Left kidney (tissue), 2 donors: ENCODE measurements around the gene ASRGL1. TPM values are rescaled to one million over a fixed set of nuclear protein-coding genes. Genes with fewer than 3 reads are reported as not detected.
A peak's percentile ranks its signal among the peaks of the same experiment; 100 is the strongest.

ENCODE experiments used
- DNase-seq: peaks from one replicate; pipeline ENCODE4 v3.0.0-alpha.2; 2013
- polyA plus RNA-seq: library from polyadenylated mRNA; unstranded; fragments of 120-200 nt; gene quantifications from one replicate; pipeline ENCODE4 v1.2.1, GENCODE V29; 2013; ENCODE audit not compliant: insufficient read length

ASRGL1 gene
- polyA plus RNA-seq, 1 donor, result 60.7 TPM

DNA sequence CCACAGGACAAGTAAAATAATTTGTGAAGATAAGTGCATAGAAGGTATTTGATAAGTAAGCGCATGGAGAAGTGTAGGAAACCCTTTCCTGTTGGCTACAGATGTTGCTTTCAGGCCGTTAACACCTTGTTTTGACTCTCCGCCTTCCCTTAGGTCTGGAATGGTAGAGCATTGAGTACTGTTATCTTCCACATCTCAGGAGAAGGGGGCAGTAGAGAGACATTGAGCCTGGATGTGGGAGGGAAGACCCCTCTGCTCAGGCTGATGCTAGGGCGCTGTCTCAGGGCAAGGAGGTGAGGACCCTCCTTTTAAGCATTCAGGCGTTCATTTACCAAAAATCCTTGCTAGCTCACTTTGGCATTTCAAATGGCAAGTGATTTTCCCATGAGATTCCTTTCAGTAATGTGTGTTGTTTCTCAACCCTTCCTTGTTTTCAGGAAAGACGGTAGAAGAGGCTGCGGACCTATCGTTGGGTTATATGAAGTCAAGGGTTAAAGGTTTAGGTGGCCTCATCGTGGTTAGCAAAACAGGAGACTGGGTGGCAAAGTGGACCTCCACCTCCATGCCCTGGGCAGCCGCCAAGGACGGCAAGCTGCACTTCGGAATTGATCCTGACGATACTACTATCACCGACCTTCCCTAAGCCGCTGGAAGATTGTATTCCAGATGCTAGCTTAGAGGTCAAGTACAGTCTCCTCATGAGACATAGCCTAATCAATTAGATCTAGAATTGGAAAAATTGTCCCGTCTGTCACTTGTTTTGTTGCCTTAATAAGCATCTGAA is 54.6 kb downstream of the ASRGL1 start:
- DNase-seq, result no peak

DNA sequence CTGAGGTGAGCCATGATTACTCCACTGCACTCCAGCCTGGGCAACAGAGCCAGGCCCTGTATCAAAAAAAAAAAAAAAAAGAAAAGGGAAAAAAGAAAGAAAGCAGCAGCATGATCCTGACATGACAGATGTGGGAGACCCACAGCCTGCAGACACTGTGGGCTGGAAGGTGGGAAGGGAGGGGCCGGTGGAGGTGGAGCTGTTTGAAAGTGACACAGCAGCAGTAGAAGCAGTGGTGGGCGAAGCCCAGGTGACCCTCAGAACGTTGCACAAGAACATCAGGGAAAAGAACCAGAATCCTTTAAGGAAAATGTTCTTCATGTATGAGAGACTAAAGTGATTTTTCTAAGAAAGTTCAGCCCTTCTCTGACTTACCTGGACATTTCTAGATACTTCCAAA is 55.3 kb downstream of the ASRGL1 start:
- DNase-seq, result no peak

DNA sequence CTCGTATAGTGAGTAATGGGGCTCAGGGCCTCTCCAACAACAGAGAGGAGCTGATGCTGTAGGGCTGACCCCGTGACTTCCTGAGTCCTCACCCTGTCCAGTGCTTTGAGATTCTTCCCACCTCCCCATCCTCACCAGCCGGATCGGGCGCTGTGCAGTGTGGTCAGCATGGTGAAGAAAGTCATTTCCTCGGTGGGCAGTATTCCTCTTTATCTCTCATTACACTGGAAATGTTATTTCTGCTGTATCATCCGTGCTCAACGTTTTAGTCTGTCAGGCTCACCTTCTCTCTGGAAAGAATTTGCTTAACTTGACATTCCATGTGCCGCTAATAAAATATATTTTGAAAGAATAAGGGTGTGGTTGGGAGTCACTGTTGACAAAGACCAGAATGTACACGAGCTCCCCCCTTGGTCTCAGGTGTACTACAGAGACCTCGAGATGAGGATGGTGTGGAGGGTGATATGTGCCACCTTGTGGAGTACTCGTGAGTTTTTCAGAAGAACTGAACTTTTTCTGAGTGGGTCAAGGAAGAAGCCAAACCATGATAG is 55.9 kb downstream of the ASRGL1 start:
- no peak for DNase-seq

DNA sequence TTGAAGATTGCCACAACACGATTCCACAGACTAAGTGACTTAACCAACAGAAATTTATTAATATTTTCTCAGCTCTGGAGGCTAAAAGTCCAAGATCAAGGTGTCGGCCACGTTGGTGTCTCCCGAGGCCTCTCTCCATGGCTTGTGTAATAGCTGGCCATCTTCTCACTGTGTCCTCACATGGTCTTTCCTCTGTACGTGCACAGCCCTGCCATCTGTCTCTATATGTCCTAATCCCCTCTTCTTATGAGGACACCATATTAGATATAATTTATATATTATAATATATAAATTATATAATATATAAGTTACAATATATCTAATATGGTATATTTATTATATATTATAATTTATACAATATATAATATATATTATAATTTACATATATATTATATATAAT is 56.5 kb downstream of the ASRGL1 start:
- no peak for DNase-seq

DNA sequence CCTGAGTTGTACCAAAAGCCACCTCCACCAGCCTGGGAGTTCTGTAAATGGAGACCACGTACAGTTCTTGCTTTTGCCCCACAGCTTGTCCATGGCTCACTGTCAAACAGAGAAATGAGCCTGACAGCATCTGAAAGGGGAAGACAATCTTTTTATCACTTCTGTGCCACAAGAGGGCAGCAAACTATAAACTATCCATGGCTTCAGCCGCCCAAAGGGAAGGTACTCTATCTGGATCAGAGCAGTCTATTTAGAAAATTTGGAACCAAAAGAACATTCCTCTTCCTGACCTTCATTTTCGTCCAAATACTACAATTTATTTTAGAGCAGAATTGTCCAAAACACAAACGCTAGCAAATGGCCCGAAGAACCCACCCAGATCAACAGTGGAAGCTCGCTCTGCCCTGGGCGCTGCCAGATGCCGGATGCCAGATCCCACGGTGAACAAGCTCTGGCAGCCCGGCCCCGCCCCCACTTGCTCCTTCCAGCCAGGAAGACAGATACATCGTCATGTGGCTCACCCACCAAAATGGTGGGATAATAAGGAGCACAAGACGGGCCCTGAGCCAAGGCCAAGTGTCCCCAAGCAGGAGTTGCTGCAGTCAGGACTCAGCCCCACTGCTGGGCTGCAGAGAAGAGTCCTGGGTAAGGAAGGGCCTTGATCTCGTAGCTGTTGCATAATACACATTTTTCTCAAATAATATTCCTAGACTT is 57.7 kb downstream of the ASRGL1 start:
- DNase-seq, result peak; percentile 83

DNA sequence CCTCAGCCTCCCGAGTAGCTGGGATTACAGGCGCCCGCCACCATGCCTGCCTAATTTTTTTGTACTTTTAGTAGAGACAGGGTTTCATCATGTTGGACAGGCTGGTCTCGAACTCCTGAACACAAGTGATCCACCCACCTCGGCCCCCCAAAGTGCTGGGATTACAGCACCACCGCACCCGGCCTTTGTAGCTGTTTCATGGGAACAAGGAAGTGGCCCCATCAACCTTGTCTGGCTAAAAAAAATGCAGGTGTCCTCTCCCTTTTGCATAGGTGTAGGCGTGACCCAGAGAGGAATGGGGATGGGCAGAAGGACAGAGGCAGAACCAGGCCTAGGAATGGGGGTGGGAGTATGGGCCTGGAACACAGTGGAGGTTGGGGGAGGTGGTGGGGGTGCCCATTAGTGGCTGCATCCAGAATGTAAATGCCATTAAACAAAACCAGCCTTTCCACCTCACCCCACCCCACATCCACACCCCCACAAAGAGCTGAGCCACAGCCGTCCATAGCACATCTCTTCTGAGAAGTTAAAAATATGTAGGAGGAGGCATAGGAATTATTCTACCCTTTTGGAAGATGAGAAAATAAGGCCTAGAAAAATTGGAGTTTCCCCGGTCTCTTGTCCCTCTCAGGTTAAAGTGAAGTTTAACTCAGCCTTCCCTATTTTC is 58.8 kb downstream of the ASRGL1 start:
- DNase-seq, result no peak

DNA sequence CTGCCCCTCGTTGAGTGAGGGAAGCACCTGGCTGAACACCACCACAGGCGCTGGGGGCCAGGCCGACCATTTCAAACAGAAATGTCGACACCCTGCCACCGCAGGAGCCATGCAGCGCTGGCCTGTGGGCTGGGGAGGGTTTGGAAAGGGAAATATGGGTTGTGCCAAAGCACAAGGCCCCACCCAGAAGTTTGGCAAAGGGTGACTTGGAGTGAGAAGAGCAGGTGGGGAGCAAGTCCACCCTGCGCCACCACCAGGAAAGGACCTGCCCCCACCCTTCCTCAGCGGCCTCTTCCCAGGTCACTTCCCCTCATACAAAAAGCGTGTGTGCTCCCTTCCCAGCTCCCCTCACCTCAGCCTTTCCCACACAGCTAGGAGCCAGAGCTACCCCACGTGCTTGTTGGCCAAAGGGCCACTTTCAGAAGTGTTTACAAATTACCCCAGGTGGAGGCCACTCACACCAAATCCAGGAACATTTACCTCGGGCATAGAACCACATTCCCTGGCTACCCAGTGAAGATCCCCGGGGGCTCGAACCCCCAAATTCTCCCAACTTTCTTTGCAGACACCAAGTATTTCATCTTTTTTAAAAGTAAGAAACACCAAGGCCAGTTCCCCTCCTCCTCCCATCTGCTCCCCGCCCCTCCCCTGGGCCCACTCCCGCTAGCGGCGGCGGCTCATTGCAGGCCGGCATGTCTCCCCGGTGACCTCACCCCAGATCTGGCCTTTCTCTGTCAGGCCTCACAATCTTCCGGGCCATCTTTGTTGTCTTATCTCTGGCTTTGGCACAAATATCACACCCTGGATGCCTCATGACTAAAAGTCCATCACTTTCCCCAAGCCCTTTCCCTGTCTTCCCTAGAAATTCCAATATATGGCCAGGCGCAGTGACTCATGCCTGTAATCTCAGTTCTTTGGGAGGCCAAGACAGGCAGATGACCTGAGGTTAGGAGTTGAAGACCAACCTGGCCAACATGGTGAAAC is 61.1 kb downstream of the ASRGL1 start:
- DNase-seq, result no peak

DNA sequence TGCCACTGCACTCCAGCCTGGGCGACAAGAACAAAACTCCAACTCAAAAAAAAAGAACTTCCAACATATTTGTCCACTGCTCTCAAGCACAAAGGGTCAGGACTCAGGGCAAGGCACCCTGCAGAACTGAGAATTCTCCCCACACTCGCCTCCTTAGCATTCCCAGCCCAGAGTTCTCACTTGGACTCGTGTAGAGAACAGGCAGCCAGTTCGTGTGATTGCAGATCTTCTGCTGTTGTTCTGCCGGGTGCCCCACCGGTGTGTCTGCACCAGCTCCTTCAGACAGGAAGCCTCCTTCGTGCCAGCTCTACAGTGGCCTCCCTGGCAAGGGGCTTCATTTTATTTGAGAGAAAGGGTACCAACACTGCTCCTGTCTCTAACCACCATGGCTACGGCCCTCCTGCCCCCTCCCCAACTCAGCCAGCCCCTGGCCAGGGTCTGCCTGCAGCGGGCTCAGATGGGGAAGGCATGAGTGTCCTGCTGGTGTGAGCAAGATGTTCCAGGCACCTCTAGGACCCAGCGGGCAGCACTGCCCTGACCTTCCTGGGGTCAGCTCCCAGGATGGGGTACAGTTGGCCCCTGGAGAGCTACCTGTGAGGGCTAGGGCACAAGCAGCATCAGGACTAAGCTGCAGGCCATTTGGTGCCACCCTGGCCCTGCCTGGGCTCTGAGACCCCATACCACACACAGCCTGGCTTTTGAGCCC is 62.1 kb downstream of the ASRGL1 start:
- DNase-seq, result no peak

DNA sequence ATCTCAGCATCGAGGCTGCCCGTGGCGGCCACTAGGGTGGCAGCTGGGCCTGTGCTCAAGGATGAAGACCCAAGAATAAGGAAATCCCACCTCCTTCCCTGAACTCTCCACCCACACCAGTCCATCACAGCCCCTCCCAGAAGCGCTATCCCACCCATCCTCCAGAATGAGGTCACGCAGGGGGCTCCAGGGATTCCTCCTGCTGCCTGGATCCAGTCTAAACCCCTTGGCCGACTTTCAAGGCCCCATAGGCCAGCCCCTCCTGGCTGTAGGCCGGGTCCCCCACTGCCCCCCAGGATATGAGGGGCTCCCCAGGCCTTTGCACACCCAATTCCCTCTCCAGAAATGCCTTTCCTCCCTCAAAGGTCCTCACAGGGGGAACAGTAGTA is 62.6 kb downstream of the ASRGL1 start:
- no peak for DNase-seq

DNA sequence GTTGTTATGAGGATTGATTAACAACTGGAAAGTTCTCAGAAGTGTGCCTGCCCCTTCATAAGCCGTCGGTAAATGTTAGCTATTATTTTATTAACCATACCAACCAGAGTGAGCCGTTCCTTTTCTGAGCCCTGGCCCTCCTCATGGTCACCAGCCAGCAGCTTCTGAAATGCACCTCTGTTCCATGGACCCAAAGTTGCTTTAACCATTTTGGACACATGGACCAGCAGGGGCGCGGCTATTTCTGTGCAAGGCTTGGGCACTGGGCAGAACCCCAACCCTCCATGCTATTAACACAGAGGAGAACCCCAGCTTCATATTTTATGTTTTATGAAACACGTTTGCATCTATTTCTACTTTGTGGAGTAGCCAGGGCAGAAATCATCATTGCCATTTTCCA is 63.0 kb downstream of the ASRGL1 start:
- no peak for DNase-seq

DNA sequence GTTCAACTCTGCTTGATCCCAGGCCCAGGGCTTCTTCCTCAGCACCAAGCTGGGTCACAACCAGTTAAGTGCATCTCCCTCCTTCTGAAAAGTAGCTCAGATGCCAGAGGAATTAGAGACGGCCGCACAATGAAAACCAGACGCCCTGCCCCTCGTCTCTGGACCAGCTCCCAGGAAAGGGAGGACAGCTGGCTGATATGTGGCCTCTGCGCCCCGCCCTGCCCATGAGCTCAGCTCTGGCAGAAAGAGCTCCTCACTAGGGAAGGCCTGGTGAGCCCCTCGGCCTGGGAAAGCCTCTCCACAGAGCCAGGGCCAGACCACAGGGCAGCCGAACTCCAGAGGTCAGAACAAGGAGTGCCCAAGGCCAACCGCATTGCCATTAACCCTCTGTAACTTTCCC is 63.5 kb downstream of the ASRGL1 start:
- peak; percentile 60 for DNase-seq

DNA sequence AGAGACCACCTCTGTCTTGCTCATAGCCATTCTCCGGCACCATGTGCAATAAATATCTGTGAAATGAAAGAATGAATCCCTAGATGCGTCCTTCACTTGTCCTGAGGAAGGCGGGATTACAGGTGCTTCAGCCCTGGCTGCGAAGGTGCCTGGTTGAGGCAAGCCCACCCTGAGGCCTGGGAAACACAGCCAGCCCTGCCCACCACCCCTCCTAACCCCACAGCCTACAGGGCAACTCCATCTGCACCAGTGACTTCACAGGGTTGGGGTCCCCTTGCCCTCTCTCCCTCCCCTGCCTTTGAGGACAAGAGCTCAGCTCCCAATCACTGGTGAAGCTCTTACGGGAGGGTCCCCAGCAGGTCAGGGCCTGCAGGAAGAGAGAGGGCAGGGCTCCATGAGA is 64.1 kb downstream of the ASRGL1 start:
- no peak for DNase-seq

DNA sequence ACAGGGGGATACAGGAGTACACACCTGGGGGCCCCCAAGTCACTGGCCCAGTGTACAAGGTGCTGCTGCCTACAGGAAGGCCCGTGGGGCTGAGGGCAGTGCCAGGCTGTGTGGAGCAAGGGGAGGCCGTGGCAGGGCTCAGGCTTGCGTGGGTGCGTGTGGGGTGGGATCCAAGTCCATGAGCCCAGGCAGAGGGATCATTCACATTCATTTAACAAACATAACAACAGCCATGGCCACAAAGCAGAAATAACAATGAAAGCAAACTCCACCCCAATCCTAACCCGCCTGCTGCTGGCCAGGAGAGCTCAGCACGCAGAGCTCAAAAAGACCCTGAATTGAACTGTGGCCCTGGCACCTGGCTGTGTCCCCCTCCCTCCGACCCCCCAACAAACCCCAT is 64.6 kb downstream of the ASRGL1 start:
- no peak for DNase-seq

DNA sequence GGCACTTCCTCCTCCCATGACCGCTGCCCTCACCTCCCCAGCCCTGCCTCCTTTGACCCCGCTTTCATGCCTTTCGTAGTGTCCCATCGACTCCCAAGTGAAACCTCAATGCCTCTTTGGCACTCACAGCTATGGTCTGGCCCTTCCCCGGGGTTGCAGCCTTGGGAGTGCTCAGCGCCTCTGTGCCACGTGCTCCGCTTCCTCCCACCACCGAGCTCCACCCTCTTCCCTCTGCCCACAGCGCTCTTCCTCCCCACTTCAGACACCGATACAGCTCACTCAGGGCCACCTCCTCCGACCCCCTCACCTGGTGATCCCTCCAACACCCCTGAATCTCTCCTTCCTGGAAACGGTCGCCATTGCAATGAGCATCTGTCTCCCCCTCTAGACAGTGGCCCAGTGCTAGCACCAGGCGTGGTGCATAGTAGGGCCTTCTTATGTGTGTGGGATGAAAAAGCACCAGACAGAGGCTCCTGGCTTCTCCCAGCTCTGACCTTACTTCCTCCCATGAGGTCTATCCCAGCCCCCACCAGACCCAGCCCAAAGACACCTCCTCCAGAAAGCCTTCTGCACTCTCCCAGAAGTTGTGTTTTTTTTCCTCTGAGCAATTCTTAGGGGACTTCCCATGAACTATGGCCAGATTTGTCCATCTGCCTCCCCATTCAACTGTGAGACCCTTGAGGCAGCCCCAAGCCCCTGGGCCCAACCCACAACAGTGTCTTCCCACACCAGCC is 65.1 kb downstream of the ASRGL1 start:
- DNase-seq, result no peak

DNA sequence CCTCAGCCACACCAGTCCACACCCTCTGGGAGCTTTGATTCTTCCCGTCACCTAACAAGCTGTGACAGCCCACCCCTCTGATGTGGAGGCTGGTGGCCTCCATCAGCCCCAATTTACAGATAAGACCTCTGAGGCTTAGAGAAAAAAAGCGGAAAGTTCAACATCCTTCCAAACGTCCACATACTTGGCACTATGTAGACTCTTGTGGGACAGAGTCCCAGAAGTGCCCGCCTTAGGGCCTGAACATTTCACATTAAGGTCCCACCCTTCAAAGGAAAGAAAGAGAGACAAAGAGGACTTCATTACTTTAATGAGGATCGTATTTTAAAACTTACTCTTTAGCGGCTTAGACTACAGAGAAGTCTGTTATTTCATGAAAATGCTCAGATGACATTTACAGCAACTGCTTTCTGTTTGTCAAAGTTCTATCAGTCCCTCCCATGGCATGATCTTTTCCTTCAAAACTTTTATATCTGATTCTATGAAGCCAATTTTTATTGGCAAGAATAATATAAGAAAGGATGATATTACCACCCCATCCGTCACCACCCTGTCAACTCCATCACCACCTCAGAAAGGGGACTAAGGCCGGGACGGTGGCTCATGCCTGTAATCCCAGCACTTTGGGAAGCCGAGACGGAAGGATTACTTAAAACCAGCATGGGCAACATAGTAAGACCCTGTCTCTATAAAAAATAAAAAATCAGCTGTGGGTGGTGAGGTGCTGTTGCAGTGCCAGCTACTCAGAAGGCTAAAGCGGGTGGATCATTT is 65.9 kb downstream of the ASRGL1 start:
- no peak for DNase-seq

DNA sequence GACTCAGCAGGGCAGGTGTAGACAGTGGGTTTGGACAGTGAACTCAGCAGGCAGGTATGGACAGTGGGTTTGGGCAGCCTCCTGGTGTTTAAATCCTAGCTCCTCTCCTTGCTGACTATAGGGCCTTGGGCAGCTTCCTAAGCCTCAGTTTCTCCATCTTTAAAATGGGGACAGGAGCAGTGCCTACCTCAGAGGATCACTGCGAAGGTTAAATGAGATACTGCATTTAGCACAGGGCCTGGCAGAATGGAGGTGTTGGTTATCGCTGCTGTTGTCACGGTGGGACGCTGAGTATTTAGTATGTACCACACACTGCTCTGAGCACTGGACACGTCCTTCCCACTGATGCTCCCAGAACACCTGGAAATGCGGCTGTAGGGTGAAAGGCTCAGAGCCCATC is 67.2 kb downstream of the ASRGL1 start:
- DNase-seq, result no peak

DNA sequence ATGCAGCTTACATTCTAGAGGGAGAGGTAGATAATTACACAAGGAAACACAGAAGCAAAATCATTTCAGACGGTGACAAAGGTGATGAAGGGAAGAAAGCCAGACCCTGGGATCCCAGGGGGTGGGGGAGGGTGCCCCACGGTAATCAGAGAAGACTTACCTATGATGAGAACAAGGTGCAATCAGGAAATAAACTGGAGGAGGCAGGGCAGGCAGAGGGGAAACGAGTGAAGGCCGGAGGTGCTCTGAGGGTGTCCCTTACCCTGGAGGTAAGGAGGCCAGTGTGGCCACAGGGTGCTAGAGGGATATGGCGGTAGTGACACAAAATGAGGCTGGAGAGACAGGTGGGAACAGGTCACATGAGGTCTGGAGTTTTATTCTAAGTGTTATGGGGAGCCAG is 67.7 kb downstream of the ASRGL1 start:
- no peak for DNase-seq

DNA sequence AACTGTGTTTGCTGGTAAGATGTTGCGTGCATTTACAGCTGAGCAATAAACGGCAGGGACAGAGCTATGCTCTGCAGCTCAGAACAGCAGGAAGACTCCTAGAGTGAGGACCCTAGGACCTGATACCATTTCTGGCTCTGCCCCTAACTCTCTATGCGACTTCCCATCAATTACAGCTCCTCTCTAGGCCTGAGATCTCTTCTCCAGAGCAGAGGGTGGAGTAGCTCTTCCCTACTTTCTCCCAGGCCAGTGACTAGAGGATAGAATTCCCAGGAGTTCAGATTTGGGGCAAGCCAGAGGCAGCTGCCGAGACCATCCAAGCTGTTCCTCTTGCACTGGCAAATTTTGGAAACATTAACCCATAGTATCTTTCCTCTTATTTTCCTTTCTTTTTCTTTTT is 68.8 kb downstream of the ASRGL1 start:
- no peak for DNase-seq

DNA sequence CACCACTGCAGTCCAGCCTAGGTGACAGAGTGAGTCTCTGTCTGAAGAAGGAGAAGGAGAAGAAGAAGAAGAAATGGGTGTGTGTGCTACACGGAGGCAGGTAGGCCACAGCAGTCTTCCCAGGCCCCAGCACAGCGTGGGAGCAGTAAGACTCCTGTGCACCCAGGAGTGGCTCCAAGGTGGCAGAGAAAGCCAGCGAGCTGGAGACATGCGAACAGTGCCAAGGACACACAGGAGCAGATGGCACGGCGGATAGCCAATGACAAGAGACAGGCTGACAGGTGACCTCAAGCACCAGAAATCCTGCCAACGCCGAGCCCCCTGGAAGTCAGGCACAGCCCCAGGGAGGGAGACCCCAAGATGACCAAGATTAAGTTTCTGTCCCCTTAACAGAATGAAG is 72.6 kb downstream of the ASRGL1 start:
- DNase-seq, result no peak

DNA sequence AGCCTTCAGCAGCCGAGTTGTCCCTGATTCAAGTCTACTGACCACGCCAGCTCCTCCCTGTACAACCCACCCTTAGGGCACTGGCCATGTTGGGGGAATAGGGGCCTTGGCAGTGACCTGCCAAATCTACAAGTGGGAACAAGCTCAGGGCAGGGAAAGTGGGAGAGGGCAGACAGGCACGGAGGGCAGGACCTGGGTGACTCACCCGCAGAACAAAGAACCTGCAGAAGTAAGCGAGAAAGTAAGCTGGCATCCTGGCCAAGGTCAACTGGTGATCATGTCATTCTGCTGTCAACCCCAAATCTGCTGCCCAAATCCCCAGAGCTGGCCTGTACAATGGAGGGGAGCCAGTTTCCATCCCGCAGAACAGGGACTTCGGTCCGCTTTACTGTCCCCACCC is 73.7 kb downstream of the ASRGL1 start:
- DNase-seq, result no peak
